ENCODE measurements around the gene EML6.
"Not testable (repeated sequence)": the region's sequence is repeated elsewhere in the genome, so short reads cannot be mapped to it uniquely, and the experiment has no call there.

The EML6 gene

GRCh38 chr2:54845514-54845913, 122.1 kb downstream of the EML6 start:
- no peak for DNase-seq (ENCODE audit: low spot score)

DNA sequence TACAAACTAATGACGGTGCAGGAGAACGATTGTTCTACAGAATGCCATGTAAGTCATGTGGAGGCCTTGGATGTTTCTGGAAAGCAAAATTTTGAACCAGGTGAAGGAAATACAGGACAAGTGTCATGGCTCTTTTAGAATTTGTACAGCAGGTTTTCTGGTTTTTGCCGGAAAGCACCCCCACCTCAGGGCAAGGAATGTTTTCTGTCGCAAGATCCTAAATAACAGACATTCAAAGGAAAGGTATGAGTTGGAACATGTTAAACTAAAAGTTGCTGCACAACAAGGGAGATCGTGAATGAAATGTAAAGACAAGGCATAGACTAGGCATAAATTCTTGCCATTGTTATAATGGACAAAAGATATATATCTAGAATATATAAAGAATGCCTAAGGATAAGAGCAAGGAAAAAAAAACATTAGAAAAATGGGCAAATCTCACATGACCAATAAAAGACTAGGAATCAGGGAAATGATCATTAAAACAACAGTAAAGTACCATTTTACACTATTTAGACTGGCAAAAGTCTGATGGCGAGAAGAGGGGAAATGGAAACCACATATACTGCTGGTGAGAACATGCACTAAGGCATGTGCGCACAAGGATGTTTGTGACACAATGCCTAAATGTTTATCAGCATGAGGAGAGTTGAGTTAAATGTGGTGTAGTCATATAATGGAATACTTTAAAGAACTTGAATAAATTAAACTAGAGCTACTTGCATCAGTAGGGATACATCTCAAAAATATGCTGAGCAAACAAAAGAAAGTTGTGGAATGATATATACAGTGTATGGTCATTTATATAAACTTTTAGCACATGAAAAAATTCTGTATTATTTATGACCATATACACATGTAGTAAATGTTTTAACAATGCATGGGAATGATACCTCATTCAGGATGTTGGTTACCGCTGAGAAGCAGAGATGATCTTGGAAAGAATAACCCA, 127.0 kb downstream of the EML6 start:
- no peak for DNase-seq (ENCODE audit: low spot score)

GRCh38 chr2:54853616-54854310, 130.3 kb downstream of the EML6 start:
- no peak for DNase-seq (ENCODE audit: low spot score)

GRCh38 chr2:54855434-54855833, 132.0 kb downstream of the EML6 start:
- no peak for DNase-seq (ENCODE audit: low spot score)

DNA sequence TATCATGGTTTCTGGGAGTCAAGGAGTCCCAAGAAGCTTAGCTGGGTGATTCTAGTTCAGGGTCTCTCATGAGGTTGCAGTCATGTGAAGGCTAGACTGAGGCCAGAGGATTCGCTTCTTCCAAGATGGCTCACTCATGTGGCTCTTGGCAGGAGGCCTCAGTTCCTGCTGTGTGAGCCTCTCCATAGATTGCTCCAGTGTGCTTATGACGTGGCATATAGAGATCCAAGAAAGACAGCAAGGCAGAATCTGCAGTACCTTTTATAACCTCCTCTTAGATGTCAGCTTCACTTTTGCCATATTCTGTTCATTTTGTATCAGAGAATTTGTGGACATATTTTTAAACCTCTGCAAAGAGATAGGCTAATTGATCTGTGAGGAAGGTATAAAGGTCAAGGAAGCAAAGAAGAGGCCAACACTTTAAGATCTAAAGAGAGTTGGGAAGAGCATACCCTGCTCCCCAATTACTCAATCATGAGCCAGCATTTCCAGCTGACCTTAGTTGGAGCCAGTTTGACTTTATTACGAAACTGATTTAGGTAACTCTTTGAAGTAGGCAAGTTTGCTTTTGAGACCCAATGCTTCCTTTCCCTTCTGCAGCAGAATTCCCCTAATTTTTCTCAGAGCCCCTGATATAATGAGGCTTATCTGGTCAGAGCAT, 134.7 kb downstream of the EML6 start:
- no peak for DNase-seq (ENCODE audit: low spot score)

- DNase-seq (ENCODE audit: low spot score): no peak
Observed at GRCh38 chr2:54859416-54859815, 136.0 kb downstream of the EML6 start.

GRCh38 chr2:54859997-54860701, 136.7 kb downstream of the EML6 start:
- no peak for DNase-seq (ENCODE audit: low spot score)

GRCh38 chr2:54862229-54862628, 138.8 kb downstream of the EML6 start:
- DNase-seq (ENCODE audit: low spot score): no peak

DNA sequence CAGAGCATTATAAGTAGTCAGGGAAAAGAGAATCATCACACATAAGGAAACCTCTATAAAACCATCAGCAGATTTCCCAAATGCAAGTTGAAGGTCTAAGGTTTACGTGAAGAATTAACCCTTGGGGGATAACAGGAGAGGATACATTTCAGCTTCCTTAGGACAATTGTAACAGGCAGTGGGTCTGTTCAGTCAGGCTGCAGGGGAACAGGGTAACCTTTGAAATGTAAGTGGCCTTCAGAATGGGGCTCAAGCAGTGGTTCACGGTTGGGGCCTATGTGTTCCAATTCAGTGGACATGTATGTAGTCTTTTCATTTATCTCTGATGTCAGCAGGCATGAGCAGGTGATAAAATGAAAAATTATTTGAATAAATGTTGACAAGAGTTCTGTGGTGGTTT, 139.3 kb downstream of the EML6 start:
- no peak for DNase-seq (ENCODE audit: low spot score)

DNA sequence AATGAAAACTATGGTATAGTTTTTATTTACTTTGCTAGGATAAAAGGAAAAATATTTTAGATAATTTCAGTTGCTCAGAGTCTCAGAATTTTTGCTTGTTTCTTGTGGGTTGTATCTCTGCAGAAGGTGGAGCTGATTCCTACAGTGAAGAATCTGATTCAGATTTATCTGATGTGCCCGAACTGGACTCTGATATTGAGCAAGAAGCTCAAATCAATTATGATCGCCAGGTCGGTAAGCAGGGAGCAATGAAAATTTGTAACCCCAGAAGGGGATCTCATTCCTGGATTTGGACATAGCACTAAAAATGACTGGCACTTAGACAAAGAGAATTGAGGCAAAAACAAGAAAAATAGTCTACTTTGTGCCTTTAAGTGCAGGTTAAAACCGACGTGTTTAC, 140.2 kb downstream of the EML6 start:
- no peak for DNase-seq (ENCODE audit: low spot score)

- no peak for DNase-seq (ENCODE audit: low spot score)
Observed at GRCh38 chr2:54864096-54864495, 140.6 kb downstream of the EML6 start.

DNA sequence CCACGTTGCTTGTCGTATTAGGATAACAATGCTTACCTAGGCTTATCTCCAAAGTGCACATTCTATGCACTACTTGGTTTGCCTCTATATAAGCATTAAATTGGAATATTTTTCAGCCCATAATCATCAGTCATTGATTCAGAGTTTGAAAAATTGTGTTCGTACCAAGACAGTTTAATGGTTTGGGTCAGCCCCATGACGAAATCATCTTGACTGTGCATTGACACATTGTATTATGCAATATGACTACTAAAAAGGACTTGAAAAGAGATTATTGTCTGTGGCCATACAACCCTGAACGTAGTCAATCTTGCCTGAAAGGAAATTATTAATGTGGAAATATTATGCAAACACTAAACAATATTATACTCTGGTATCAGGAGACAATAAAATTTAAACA, 141.3 kb downstream of the EML6 start:
- no peak for DNase-seq (ENCODE audit: low spot score)

DNA sequence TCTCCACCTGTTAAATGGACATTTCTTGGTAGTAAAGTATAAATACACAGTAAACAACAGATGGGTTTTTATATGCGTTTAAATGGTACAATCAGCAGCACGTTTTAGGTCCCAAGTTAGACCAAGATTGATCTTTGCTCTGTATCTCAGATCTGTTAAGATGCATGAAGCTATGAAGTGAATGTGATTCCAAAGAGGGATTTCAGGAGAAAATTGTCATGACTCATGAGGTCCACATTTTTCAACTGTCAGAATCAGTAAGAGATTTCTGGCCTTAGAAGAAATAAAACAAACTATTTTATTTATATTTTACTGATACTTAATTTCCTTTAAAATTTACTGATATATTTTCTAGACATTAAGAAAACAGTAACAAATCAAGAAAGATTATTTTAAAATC, 142.7 kb downstream of the EML6 start:
- DNase-seq (ENCODE audit: low spot score): no peak

- DNase-seq (ENCODE audit: low spot score): no peak
Observed at GRCh38 chr2:54866868-54867267, 143.4 kb downstream of the EML6 start.

DNA sequence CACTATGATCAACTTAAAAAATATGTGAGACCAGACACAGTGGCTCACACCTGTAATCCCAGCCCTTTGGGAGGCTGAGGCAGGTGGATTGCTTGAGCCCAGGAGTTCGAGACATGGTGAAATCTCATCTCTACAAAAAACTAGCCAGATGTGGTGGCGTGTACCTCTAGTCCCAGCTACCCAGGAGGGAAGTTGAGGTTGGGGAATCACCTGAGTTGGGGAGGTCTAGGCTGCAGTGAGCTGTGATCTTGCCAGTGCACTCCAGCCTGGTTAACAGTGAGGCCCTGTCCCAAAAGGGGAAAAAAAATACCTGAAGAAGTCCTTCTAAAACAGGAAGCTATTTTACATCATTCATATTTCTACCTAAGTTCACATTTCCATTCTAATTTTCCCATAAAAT, 144.0 kb downstream of the EML6 start:
- DNase-seq (ENCODE audit: low spot score): no peak

GRCh38 chr2:54871457-54872107, 148.1 kb downstream of the EML6 start:
- no peak for DNase-seq (ENCODE audit: low spot score)

GRCh38 chr2:54872780-54873179, 149.3 kb downstream of the EML6 start:
- no peak for DNase-seq (ENCODE audit: low spot score)

- DNase-seq (ENCODE audit: low spot score): not testable (repeated sequence)
Observed at GRCh38 chr2:54873236-54873635, 149.8 kb downstream of the EML6 start.

- DNase-seq (ENCODE audit: low spot score): no peak
Observed at GRCh38 chr2:54876764-54877163, 153.3 kb downstream of the EML6 start.

- DNase-seq (ENCODE audit: low spot score): no peak
Observed at GRCh38 chr2:54878182-54878581, 154.7 kb downstream of the EML6 start.

DNA sequence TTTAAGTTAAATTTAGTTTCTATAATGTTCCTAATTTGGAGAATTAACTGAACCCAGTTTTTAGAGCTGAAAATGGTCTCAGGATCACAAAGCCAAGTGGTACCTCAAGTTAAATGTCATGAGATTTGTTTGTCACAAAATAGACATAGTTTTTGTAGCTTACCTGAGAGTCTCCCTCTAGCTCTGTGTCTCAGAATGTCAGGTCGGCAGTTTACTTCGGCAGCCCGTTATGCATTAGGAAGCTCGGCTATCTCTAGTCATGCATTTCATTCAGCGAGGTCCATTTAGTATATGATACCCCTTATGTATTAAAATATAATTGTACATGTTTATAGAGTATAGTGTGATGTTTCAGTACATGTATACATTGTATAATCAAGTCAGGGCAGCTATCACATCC, 155.6 kb downstream of the EML6 start:
- DNase-seq (ENCODE audit: low spot score): no peak
